Hematopoietic multipotent progenitor cell treated with erythropoietin and hydrocortisone succinate and interleukin-3 and kit ligand, for 4 days (in vitro differentiated cells): ENCODE results near the gene CST5.
"Not testable (repeated sequence)": the region's sequence is repeated elsewhere in the genome, so short reads cannot be mapped to it uniquely, and the experiment has no call there.

Experiments used
- DNase-seq: peaks from one replicate; pipeline ENCODE4 v3.0.0-alpha.2; 2015

The CST5 gene

GRCh38 chr20:23887856-23888255 lies 8.3 kb upstream of the CST5 start:
- DNase-seq = no peak

GRCh38 chr20:23884771-23885162 lies 5.2 kb upstream of the CST5 start:
- DNase-seq = no peak

GRCh38 chr20:23884136-23884770 lies 4.7 kb upstream of the CST5 start:
- DNase-seq = no peak

GRCh38 chr20:23881371-23881770 lies 1.8 kb upstream of the CST5 start:
- no peak for DNase-seq

GRCh38 chr20:23880417-23880816 lies 869 bp upstream of the CST5 start:
- no peak for DNase-seq

- no peak for DNase-seq
These were observed 345 bp upstream of the CST5 start for GRCh38 chr20:23879811-23880374.

GRCh38 chr20:23878787-23879186 lies 761 bp downstream of the CST5 start:
- no peak for DNase-seq

- not testable (repeated sequence) for DNase-seq
These were observed 1.5 kb downstream of the CST5 start for GRCh38 chr20:23878016-23878542.

- DNase-seq = no peak
These were observed 2.0 kb downstream of the CST5 start for GRCh38 chr20:23877524-23877923.

GRCh38 chr20:23875606-23876237 lies 3.8 kb downstream of the CST5 start:
- DNase-seq = no peak

GRCh38 chr20:23874747-23875146 lies 4.8 kb downstream of the CST5 start:
- DNase-seq = no peak

- no peak for DNase-seq
These were observed 6.1 kb downstream of the CST5 start for GRCh38 chr20:23873370-23874015.

GRCh38 chr20:23872065-23872464 lies 7.5 kb downstream of the CST5 start:
- DNase-seq = no peak

GRCh38 chr20:23870461-23870860 lies 9.1 kb downstream of the CST5 start:
- DNase-seq = no peak

GRCh38 chr20:23869520-23869919 lies 10.0 kb downstream of the CST5 start:
- DNase-seq = no peak

- no peak for DNase-seq
These were observed 11.2 kb downstream of the CST5 start for GRCh38 chr20:23868321-23868720.

- DNase-seq = peak; percentile 9
These were observed 12.3 kb downstream of the CST5 start for GRCh38 chr20:23867152-23867776.

GRCh38 chr20:23860771-23861170 lies 18.8 kb downstream of the CST5 start:
- not testable (repeated sequence) for DNase-seq

GRCh38 chr20:23857962-23858595 lies 21.5 kb downstream of the CST5 start:
- no peak for DNase-seq

- no peak for DNase-seq
These were observed 22.8 kb downstream of the CST5 start for GRCh38 chr20:23856736-23857135.

- no peak for DNase-seq
These were observed 23.3 kb downstream of the CST5 start for GRCh38 chr20:23856226-23856625.

- no peak for DNase-seq
These were observed 37.9 kb downstream of the CST5 start for GRCh38 chr20:23841693-23842092.

GRCh38 chr20:23835716-23836115 lies 43.8 kb downstream of the CST5 start:
- DNase-seq = no peak
